ENCODE measurements around the gene CHST15. TPM values are rescaled to one million over a fixed set of nuclear protein-coding genes. Genes with fewer than 3 reads are reported as not detected.
A peak's percentile ranks its signal among the peaks of the same experiment; 100 is the strongest.

CHST15 gene
- total and polyA plus RNA-seq, 2 of the 8 experiments (the other 6 are each of a cell fraction or from before 2014, with no cell fraction given): 8.8 to 9.1 TPM

- Histone ChIP-seq H3K56ac (replicated peaks; ENCODE audit: insufficient read length, low read depth, low read length) (no peak overlapping the region), H4K20me1 (replicated peaks in 1 of 2; ENCODE audit: control insufficient read depth in 1 of 2, insufficient read depth in 2 of 2, low read length in 2 of 2) (no peaks in the 10 kb centered on the region), H4K5ac (ENCODE audit: insufficient read length, low read depth, low read length) (peak overlapping the region; percentile 16), H3K79me2 (ENCODE audit: control insufficient read depth in 1 of 2, insufficient read depth in 2 of 2, low read length in 2 of 2) (no peaks in the 10 kb centered on the region), H4K8ac (ENCODE audit: extremely low read depth, insufficient read depth, low read length) (no peak overlapping the region), H3K36me3 (ENCODE audit: control insufficient read depth in 2 of 4, insufficient read depth in 4 of 4, low read length in 3 of 4) (no peaks in the 10 kb centered on the region), H3K9me3 (ENCODE audit: insufficient read depth in 2 of 2, low read depth in 1 of 2, low read length in 1 of 2) (no peaks in the 10 kb centered on the region), H3K18ac (ENCODE audit: extremely low read depth, low read length) (peak overlapping the region; percentile 65; the same call in 1 of the 2 replicates), H3K14ac (ENCODE audit: insufficient read length) (no peak overlapping the region), H2BK120ac (replicated peaks; ENCODE audit: low read depth, low read length) (no peak overlapping the region), H3K4me2 (ENCODE audit: insufficient read depth in 1 of 2, low read depth in 2 of 2, low read length in 2 of 2) (peak overlapping the region; percentile 25 to 63; a peak in 3 of 4 replicates), H3K79me1 (ENCODE audit: low read depth, low read length) (peaks cover 4% of the 10 kb centered on the region), H2BK20ac (ENCODE audit: low read length) (peak overlapping the region; percentile 52), H3K4me1 (replicated peaks in 1 of 4; ENCODE audit: control insufficient read depth in 3 of 4, insufficient read depth in 4 of 4, low read length in 3 of 4) (peaks cover 4 to 31% (median 25%) of the 10 kb centered on the region in 4 experiments; a peak in 6 of 7 replicates), H3K23ac (ENCODE audit: insufficient read length) (no peak overlapping the region), H2AK5ac (ENCODE audit: low read depth, low read length) (no peak overlapping the region; the same call in 1 of the 2 replicates), H3K4ac (replicated peaks; ENCODE audit: insufficient read length, low read depth, low read length) (no peak overlapping the region), H3K27me3 (replicated peaks in 1 of 4; ENCODE audit: control insufficient read depth in 3 of 4, extremely low read depth in 1 of 4, insufficient read depth in 3 of 4, low read length in 3 of 4) (no peaks in the 10 kb centered on the region), H3K27ac (ENCODE audit: low read depth, low read length) (no peak overlapping the region), H3K9ac (replicated peaks in 1 of 4; ENCODE audit: extremely low read depth in 1 of 4, low read depth in 3 of 4, low read length in 3 of 4) (no peak overlapping the region), H2AFZ (ENCODE audit: low read length) (no peak overlapping the region), H3K23me2 (ENCODE audit: low read depth, low read length) (no peaks in the 10 kb centered on the region), H2BK5ac (ENCODE audit: low read depth, low read length) (peak overlapping the region; percentile 46; the same call in 1 of the 2 replicates), H4K91ac (replicated peaks; ENCODE audit: insufficient read length, low read length) (no peak overlapping the region), H3K4me3 (ENCODE audit: extremely low read depth in 1 of 4, insufficient read depth in 2 of 4, low read depth in 3 of 4, low read length in 4 of 4) (peak overlapping the region in 1 of 4 experiments; percentile 39; a peak in 2 of 8 replicates), H2BK15ac (ENCODE audit: low read length) (0 out of 2 replicates have a peak overlapping the region, but pooled peaks have one; percentile 34), H2BK12ac (ENCODE audit: low read depth, low read length) (no peak overlapping the region)
- FAIRE-seq (no peak), DNase-seq (ENCODE audit: low read depth in 1 of 2, low spot score in 2 of 2) (no peak)
- WGBS, 2 experiments (ENCODE audit: extremely low coverage in 1 of 2, insufficient coverage in 1 of 2, insufficient read length in 1 of 2, insufficient replicate concordance in 2 of 2, low coverage in 1 of 2, low lambda C conversion rate in 2 of 2, missing lambda C conversion rate in 1 of 2): 59% methylated on average over 12 of the region's 12 CpGs; no CpG with 5 or more reads in 1 of the 2 experiments
- POLR2A ChIA-PET (ENCODE audit: partially characterized antibody): interaction anchor here (0.7 to 3.6 kb wide), 6 partner anchors 10 to 40 kb away, joined by 3 to 20 read pairs (median 4); no protein-coding TSS in a partner anchor
- CTCF ChIA-PET (ENCODE audit: partially characterized antibody): interaction anchor here (0.6 to 1.5 kb wide), 11 partner anchors 23 to 1839 kb away, joined by 3 to 5 read pairs (median 3); no protein-coding TSS in a partner anchor
- TF ChIP-seq KDM5A (IDR thresholded peaks at IDR 0.05; ENCODE audit: low read length) (no peak), BCL11A (IDR thresholded peaks at IDR 0.05; ENCODE audit: low read depth in 2 of 2, low read length in 2 of 2) (no peak), RXRA (IDR thresholded peaks at IDR 0.05; ENCODE audit: insufficient read depth, low read depth, low read length) (no peak), SIX5 (IDR thresholded peaks at IDR 0.05; ENCODE audit: low read depth, low read length) (no peak)
Measured at GRCh38 chr10:124066126-124066700, 27.2 kb downstream of the CHST15 start.
